ENCODE results near the gene PYHIN1.
A peak's percentile ranks its signal among the peaks of the same experiment; 100 is the strongest.

PYHIN1 gene

GRCh38 chr1:158931055-158931737, at the start of gene PYHIN1:
TSS of gene PYHIN1 (plus strand) at chr1:158931552. CDS start at chr1:158936911, 5,359 bp downstream.
- DNase-seq (ENCODE audit: low read depth in 2 of 2, low spot score in 1 of 2) = no peak

- no peak for DNase-seq (ENCODE audit: low read depth in 2 of 2, low spot score in 1 of 2)
These were observed 37.7 kb upstream of the PYHIN1 start for GRCh38 chr1:158893654-158894053.

DNA sequence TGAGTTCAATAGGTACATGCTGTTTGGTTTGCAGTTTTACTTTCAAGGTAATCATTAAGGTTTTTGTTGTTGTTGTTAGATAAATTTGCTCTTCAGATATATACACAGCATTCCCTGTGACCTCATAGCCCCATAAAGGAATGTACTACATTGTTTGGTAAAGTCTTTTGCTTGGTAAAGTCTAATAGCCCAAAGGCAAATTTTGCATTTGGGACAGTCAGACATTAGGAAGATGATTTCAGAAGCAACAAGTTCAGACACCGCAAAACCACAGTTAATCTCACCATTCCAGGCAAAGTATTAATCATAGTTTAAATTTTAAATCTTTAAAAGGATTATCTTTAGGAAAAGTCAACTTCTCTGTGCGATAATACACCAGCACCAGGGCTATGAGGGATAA, 32.6 kb upstream of the PYHIN1 start:
- DNase-seq (ENCODE audit: low read depth in 2 of 2, low spot score in 1 of 2) = no peak

DNA sequence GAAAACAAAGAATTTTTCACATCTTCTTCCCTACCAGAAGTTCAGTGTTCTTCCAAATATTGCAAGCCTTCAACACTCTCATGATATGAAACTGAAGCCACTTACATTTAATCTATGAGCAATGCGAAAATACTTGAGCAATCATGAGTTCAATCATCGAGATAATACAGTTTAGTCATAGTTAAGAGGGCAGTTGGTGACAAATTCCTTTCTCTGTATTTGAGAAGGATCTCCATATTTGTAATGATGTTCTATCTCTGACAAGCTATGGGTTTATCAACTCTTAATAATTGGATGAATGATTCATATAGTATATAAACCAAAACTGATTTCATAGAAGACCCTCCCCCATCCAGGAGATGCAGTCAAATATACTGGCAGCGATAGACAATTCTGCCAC, 29.7 kb upstream of the PYHIN1 start:
- DNase-seq (ENCODE audit: low read depth in 2 of 2, low spot score in 1 of 2) = no peak

DNA sequence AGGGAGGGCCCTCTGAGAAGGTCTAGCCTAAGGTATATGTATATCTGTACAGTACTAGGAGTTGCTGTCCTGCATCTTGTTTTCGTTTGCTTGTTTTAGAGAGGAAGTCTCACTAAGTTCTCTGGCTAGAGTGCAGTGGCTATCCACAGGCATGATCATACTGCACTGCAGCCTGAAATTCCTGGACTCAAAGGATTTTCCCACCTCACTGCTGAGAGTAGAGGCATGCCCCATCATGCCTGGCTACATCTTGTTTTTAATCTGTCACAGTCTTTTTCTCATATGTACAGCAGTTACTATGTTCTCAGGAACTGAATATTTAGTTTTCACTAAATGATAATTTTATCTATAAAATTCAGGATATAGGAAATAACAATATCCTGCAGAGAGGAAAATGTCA, 15.3 kb upstream of the PYHIN1 start:
- DNase-seq (ENCODE audit: low read depth in 2 of 2, low spot score in 1 of 2) = no peak

- no peak for DNase-seq (ENCODE audit: low read depth in 2 of 2, low spot score in 1 of 2)
These were observed 6.7 kb upstream of the PYHIN1 start for GRCh38 chr1:158924677-158925076.

DNA sequence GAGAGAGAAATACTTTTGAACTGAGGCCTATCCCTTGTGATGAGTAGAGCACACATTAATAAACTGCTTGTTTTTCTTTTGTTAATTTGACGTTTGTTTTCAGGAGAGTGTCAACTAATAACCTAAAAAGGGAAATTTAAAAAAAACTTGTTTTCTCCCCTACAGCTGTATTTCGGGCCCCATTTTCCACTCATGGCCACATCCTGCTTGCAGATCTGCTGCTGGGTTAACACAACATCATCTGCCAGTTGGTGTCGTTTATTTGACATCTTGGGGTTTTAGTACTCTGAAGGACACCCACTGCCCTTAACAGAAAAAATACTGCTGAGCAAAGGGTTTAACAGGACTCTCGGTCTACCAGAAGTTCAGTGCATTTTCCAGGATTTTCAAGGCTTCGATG, 848 bp upstream of the PYHIN1 start:
- peak; percentile 18 to 38 for DNase-seq (ENCODE audit: low read depth in 2 of 2, low spot score in 1 of 2)

DNA sequence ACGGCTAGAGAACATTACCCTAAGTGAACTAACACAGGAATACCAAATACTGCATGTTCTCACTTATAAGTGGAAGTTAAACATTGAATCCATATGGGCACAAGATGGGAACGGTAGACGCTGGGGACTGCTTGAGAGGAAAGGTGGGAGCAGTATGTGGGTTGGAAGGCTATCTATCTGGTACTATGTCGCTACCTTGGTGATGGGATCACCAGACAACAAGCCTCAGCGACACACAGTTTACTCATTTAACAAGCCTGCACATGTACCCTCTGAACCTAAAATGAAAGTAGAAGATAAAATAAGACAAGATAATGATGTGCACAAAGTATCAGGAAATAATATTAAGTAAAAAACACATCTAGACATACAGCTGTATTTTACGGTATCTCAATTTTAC, 819 bp downstream of the PYHIN1 start:
- DNase-seq (ENCODE audit: low read depth in 2 of 2, low spot score in 1 of 2) = no peak

DNA sequence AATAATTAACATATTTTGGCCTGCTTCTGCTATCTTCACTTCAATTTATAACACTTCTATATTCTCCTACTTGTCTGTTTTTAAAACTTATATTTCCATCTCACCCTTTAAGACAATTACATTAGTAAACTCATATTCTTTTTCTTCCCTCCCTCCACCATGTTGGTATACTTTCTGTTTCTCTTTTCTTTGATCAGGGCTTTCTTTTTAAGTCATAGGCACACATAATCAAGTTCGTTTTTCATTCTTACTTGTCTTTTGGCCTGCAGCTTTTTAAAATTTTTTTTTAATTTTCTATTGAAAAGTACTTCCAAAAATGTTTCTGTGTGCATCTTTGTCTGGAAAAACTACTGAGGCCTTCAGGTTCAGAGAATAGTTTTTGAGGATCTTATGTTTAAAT, 2.3 kb downstream of the PYHIN1 start:
- DNase-seq (ENCODE audit: low read depth in 2 of 2, low spot score in 1 of 2) = no peak

DNA sequence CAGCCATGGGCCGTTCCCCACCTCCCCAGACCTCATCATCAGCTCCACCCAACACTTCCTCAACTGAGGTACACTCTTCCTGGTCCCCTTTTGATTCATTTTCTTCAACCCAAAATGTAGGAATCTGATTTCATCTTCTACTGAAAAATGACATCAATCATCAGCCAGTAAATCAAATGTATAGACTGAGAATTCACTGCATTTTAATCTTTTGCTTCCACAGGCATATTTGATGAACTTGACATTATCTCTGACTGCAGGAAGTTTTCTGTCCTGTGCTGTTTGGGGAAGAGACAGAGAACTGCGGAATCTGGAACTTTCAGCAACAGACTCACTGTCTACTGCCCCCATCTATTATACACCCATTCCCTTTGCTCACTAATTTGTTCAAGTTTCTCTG, 7.8 kb downstream of the PYHIN1 start:
- no peak for DNase-seq (ENCODE audit: low read depth in 2 of 2, low spot score in 1 of 2)

DNA sequence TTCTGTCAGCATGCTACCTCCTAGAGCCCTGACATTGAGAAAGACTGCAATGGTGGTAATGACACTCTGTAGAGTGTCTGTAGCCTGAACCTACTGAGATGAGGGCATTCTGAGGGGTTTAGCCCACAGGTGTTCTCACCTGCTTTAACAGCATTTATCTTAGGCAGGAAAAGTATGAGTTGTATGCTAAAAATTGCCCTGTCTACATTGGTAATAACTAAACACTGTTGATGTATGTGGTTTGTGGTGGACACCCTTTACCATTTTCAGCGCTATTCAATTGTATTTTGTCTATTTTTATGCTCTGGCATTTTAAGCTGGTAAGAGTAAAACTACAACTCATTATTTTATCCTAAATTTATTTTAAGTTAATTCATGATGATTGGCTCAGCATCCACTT, 10.0 kb downstream of the PYHIN1 start:
- DNase-seq (ENCODE audit: low read depth in 2 of 2, low spot score in 1 of 2) = no peak

- DNase-seq (ENCODE audit: low read depth in 2 of 2, low spot score in 1 of 2) = no peak
These were observed 11.1 kb downstream of the PYHIN1 start for GRCh38 chr1:158942490-158942889.

DNA sequence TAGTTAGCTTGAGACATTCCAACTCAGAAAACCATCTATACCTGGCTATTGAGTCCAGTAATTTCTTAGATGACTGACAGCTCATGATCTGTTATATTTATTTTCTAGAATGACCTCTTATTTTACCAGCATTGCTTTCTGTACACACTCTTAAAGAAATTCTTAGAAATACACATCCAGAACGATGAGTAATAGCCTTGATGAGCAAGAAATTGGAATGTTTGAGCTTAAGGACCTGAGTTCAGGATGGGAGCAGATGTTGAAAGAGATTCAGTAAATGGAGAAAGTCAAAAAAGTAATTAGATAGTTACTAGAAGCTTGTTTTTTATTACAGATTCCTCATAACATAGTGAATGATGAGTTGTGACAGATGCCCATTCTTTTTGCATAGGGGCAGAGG, 11.7 kb downstream of the PYHIN1 start:
- DNase-seq (ENCODE audit: low read depth in 2 of 2, low spot score in 1 of 2) = no peak

- no peak for DNase-seq (ENCODE audit: low read depth in 2 of 2, low spot score in 1 of 2)
These were observed 13.7 kb downstream of the PYHIN1 start for GRCh38 chr1:158945061-158945460.

- no peak for DNase-seq (ENCODE audit: low read depth in 2 of 2, low spot score in 1 of 2)
These were observed 15.4 kb downstream of the PYHIN1 start for GRCh38 chr1:158946785-158947184.

DNA sequence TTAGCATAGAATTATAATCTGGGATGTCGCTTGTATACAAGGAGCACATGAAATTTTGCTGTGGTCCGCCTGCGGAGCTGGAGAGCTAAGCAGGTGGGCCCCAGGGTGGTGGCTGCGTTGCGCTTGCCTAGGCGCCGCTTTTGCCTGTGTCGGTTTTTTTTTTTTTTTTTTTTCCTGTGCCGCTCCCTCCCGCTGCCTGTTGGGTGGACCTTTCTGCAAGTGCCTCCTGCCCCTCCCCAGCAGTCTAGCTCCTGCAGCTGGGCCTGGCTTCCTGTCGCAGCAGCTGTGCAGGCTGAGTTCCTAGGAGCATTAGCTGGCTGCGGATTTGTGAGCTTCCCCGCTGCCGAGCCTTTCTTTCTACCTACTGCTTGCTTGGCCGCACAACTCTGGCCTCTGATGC, 20.6 kb downstream of the PYHIN1 start:
- no peak for DNase-seq (ENCODE audit: low read depth in 2 of 2, low spot score in 1 of 2)

GRCh38 chr1:158952416-158952815, 21.1 kb downstream of the PYHIN1 start:
- DNase-seq (ENCODE audit: low read depth in 2 of 2, low spot score in 1 of 2) = no peak

DNA sequence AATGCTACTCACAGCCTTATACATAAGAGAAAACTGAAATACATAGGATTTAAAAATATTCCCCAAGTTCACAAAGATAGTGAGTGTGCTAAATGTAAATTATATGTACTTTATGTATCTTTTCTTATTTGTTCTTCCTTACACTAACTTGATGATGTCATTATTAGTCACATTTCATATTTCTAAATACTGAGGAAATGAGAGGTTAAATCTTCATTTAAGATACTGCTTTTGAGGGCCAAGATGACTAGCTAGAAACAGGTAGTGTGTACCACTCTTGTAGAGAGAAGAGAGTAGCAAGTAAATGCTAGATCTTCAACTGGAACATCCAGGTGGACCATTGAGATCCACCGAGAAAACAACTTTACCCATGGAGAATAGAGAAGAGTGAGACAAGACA, 29.8 kb downstream of the PYHIN1 start:
- no peak for DNase-seq (ENCODE audit: low read depth in 2 of 2, low spot score in 1 of 2)

DNA sequence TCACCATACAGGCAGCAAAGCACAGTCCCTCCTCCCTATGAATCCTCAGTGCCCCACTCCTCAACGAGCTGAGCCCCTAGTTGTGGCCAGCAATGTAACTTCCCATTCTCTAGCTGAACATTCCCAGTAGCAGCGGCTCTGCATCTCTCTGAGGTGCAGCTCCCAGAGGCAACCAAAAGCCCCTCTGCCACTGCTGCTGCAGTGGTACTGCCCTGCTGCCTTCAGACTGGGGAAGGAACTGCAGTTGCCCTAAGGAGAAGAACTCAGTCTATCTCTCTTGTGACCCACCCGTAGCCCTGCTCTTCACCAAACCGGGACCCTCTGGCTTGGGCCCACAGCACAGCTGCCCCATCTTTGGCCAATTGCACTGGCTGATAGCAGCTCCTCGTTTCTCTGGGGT, 31.6 kb downstream of the PYHIN1 start:
- DNase-seq (ENCODE audit: low read depth in 2 of 2, low spot score in 1 of 2) = no peak

GRCh38 chr1:158969166-158969565, 37.8 kb downstream of the PYHIN1 start:
- DNase-seq (ENCODE audit: low read depth in 2 of 2, low spot score in 1 of 2) = no peak

DNA sequence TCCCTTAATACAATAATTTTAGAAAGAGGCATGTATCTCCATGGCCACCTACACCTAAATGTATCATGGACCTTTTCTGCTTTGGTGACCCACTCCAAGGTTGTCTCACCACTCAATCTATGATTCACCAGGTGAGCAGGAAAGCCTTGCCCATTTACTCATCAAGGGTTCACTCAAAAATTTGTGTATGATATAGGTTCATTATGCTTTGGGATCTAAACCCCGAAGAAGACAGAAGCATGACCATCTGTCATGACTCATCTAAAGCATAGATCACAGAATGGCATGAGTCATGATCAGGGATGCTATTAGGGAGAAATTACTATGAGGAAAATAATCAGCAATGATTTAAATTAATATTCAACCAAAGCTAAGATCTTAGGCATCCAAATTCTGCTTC, 38.5 kb downstream of the PYHIN1 start:
- DNase-seq (ENCODE audit: low read depth in 2 of 2, low spot score in 1 of 2) = no peak

GRCh38 chr1:158972841-158973240, 41.5 kb downstream of the PYHIN1 start:
- no peak for DNase-seq (ENCODE audit: low read depth in 2 of 2, low spot score in 1 of 2)

DNA sequence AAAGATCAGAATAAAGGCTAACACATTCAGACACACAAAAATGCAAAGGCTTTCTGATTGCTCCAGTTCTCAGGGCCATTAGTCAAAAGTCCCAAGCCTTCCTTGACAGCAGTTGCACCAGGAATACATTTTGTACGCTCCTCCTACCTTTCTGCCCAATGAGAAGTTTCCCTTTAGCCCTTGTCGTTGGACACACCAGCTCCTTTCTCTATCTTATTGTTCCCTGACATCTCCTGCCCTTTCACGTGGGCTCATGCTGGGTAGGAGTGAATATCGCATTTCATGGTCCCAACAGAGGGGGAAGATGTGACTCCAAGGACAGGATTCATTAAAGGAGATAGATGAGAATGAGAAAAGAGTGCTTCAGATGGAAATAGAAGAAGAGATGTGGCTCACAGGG, 44.9 kb downstream of the PYHIN1 start:
- no peak for DNase-seq (ENCODE audit: low read depth in 2 of 2, low spot score in 1 of 2)

GRCh38 chr1:158978730-158979129, 47.4 kb downstream of the PYHIN1 start:
- no peak for DNase-seq (ENCODE audit: low read depth in 2 of 2, low spot score in 1 of 2)
